RWPE2 (cell line): Measurements from ENCODE around the gene C19orf44.
"Not testable (repeated sequence)": the region's sequence is repeated elsewhere in the genome, so short reads cannot be mapped to it uniquely, and the experiment has no call there.

ENCODE experiments used
- ATAC-seq: fragments of 200-7000 bp; cut with Tn5 transposase; 3 replicates; pipeline ENCODE4 v1.9.1; 2021; ENCODE audit warnings: low read depth
- DNase-seq: peaks from one replicate; pipeline ENCODE4 v3.0.0-alpha.2; 2020; ENCODE audit warnings: low spot score
- H3K27ac ChIP-seq: fragments of 450-650 bp; 2 replicates; pipeline ENCODE4 v1.5.1; 2017; ENCODE audit warnings: mild to moderate bottlenecking; ENCODE audit not compliant: poor library complexity, severe bottlenecking
- H3K27me3 ChIP-seq: fragments of 250-450 bp; sonication (Bioruptor Pico); 2 replicates; pipeline ENCODE4 v1.5.1; 2021; ENCODE audit warnings: mild to moderate bottlenecking, moderate library complexity; ENCODE audit not compliant: insufficient read depth, poor library complexity, severe bottlenecking
- H3K36me3 ChIP-seq: fragments of 250-450 bp; sonication (Bioruptor Pico); 2 replicates; pipeline ENCODE4 v1.5.1; 2020; ENCODE audit warnings: low read depth, mild to moderate bottlenecking, moderate library complexity
- H3K4me1 ChIP-seq: fragments of 250-450 bp; sonication (Bioruptor Pico); 2 replicates; pipeline ENCODE4 v1.5.1; 2021; ENCODE audit warnings: mild to moderate bottlenecking, moderate library complexity; ENCODE audit not compliant: insufficient read depth, poor library complexity, severe bottlenecking
- H3K4me3 ChIP-seq: fragments of 250-450 bp; sonication (Bioruptor Pico); 2 replicates; pipeline ENCODE4 v1.5.1; 2021; ENCODE audit warnings: mild to moderate bottlenecking, moderate library complexity; ENCODE audit not compliant: severe bottlenecking
- H3K9me3 ChIP-seq: fragments of 250-450 bp; sonication (Bioruptor Pico); 2 replicates; pipeline ENCODE4 v1.5.1; 2021; ENCODE audit warnings: mild to moderate bottlenecking, moderate library complexity; ENCODE audit not compliant: severe bottlenecking
- TF ChIP-seq, protein P1 (sequence below): fragments of 450-650 bp; IDR thresholded peaks from one replicate; pipeline ENCODE4 v1.5.1; 2017; ENCODE audit warnings: mild to moderate bottlenecking, moderate library complexity; ENCODE audit not compliant: poor library complexity, severe bottlenecking

The C19orf44 gene

DNA sequence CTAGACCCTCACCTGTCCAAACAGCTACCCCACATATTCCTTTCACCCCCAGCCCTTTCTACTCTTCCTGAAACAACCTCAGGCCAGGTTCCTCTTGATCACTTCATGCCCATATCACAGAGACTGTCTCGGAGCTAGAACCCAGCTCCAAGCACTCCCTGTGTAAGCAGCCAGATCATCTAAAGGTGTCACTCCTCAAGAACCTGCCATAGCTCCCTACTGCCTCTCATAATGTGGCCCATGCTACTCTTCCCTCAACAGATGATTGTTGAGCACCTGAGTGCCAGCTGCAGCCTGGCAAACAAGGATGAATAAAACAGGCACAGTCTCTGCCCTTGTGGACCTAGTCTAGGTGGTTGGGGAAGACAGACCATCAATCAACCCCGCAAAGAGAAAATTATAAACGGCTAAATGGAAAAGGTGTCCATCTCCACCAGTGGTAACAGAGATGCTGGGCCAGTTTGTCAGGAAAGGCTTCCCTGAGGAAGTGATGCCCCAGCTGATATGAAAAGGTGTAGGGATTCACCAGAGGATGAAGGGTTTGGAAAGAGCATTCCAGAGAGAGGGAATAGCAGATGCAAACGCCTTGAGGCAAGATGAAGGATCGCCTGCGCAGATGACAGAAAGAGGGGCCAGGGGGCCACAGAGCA lies 32.7 kb upstream of the C19orf44 start:
- Histone ChIP-seq H3K27ac (no peak overlapping the region), H3K36me3 (no peaks in the 10 kb centered on the region), H3K9me3 (no peaks in the 10 kb centered on the region), H3K4me3 (no peak overlapping the region), H3K4me1 (peaks cover 8% of the 10 kb centered on the region), H3K27me3 (no peaks in the 10 kb centered on the region)
- TF ChIP-seq, protein P1, sequence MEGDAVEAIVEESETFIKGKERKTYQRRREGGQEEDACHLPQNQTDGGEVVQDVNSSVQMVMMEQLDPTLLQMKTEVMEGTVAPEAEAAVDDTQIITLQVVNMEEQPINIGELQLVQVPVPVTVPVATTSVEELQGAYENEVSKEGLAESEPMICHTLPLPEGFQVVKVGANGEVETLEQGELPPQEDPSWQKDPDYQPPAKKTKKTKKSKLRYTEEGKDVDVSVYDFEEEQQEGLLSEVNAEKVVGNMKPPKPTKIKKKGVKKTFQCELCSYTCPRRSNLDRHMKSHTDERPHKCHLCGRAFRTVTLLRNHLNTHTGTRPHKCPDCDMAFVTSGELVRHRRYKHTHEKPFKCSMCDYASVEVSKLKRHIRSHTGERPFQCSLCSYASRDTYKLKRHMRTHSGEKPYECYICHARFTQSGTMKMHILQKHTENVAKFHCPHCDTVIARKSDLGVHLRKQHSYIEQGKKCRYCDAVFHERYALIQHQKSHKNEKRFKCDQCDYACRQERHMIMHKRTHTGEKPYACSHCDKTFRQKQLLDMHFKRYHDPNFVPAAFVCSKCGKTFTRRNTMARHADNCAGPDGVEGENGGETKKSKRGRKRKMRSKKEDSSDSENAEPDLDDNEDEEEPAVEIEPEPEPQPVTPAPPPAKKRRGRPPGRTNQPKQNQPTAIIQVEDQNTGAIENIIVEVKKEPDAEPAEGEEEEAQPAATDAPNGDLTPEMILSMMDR, result no peak
- DNase-seq (no peak), ATAC-seq (no peak)

DNA sequence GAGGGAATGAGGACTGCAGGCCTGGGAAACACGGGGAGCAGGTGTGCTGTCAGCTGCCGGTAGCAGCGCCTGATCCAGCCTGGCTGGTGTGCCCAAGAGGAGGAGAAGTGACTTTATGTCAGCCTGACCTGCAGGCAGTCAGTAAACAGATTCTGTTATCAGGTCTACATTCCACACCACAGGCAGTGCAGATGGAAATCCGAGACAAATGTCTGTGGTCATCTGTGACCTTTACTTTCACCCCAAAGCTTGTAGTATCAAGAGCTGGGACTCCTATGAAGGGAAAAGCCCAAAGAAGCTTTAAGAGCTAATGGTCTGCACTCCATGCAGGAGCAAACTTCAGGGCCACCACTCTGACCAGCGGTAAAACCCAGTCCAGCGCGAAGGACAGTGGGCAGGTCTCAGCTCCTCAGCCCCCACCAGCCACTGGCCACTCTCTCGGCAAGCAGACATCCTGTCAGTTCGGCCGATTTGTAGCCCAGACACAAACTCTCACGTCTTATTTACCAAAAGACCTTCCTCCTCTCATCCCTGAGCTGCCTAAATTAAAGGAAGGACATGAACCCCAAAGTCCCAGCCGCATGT lies 32.1 kb upstream of the C19orf44 start:
- Histone ChIP-seq H3K9me3 (no peaks in the 10 kb centered on the region), H3K27me3 (no peaks in the 10 kb centered on the region), H3K27ac (no peak overlapping the region), H3K4me3 (no peak overlapping the region), H3K4me1 (peaks cover 8% of the 10 kb centered on the region), H3K36me3 (no peaks in the 10 kb centered on the region)
- TF ChIP-seq, protein P1, result no peak
- DNase-seq (no peak), ATAC-seq (no peak)

DNA sequence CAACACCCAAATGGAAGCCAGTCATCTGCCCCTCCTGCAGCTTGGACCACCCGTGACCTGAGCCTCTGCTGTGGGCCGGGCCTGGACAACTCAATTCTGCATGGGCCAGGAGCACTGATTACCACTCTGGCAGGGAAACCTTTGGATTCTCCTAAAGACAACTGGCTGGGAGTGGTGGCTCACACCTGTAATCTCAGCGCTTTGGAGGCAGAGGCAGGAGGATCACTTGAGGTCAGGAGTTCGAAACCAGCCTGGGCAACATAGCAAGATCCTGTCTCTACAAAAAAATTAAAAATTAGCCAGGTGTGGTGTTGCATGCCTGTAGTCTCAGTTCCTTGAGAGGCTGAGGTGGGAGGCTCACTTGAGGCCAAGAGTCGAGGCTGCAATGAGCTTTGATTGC lies 31.0 kb upstream of the C19orf44 start:
- Histone ChIP-seq H3K4me1 (peaks cover 8% of the 10 kb centered on the region), H3K4me3 (no peak overlapping the region), H3K27me3 (no peaks in the 10 kb centered on the region), H3K27ac (no peak overlapping the region), H3K9me3 (no peaks in the 10 kb centered on the region), H3K36me3 (no peaks in the 10 kb centered on the region)
- no peak for DNase-seq
- TF ChIP-seq, protein P1, result no peak
- no peak for ATAC-seq

DNA sequence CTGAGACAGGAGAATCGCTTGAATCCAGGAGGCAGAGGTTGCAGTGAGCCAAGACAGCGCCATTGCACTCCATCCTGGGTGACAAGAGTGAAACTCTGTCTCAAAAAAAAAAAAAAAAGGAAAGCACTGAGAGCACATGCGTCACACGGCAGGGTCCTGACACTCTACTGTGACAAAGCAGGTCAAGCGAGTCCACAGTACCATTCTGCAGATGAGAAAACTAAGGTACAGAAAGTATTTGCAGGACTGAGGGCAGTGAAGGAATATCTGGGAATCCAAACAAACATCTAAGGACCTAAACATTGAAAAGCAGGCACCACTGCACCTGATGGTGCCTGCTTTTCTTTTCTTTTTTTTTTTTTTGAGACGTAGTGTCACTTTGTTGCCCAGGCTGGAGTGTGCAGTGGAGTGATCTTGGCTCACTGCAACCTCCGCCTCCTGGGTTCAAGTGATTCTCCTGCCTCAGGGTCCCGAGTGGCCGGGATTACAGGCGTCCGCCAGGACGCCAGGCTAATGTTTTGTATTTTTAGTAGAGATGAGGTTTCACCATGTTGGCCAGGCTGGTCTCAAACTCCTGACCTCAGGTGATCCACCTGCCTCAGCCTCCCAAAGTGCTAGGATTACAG lies 29.3 kb upstream of the C19orf44 start:
- not testable (repeated sequence) for H3K4me3 ChIP-seq, ATAC-seq, H3K36me3 ChIP-seq, DNase-seq, H3K9me3 ChIP-seq, H3K27me3 ChIP-seq, H3K27ac ChIP-seq
- H3K4me1 ChIP-seq, result peaks cover 12% of the 10 kb centered on the region

DNA sequence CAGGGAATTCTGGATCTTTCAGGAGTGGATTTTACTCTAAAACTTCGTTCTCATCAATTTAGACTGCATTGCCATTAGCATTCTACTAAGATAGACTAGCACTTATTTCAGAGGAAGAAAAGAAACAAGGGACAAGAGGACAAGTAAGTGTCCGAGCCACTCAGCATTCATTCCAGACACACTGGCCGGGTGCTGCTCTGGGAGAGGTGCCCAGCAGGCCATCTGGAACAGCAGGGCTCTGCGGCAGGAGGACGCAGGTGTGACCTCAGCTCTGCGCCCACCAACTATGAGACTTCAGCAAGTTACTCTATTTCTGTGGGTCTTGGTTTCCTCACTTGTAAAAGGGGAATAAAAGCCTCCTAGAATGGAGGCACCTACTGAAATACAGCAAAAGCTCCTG lies 28.6 kb upstream of the C19orf44 start:
- Histone ChIP-seq H3K4me1 (peaks cover 12% of the 10 kb centered on the region), H3K36me3 (no peaks in the 10 kb centered on the region), H3K4me3 (no peak overlapping the region), H3K27me3 (no peaks in the 10 kb centered on the region), H3K9me3 (no peaks in the 10 kb centered on the region), H3K27ac (no peak overlapping the region)
- TF ChIP-seq, protein P1, result no peak
- ATAC-seq, result no peak
- no peak for DNase-seq
